H1 (cell line): ENCODE results near the gene VPS11.
A peak's percentile ranks its signal among the peaks of the same experiment; 100 is the strongest.

Experiments
- CBX5 ChIP-seq: fragments of 300-800, 300-1000 bp; sonication (generic); IDR thresholded peaks from 2 replicates; pipeline ENCODE4 v1.7.1; 2016; ENCODE audit warnings: antibody characterized with exemption, low read length, low read depth
- CBX8 ChIP-seq: fragments of 300-800, 300-1000 bp; sonication (generic); IDR thresholded peaks from 2 replicates; pipeline ENCODE4 v1.7.1; 2016; ENCODE audit warnings: low read depth, low read length, borderline replicate concordance
- CEBPB ChIP-seq: IDR thresholded peaks from 2 replicates; pipeline ENCODE4 v1.6.1; 2012; ENCODE audit warnings: low read depth, low read length
- CHD1 ChIP-seq: IDR thresholded peaks from 2 replicates; pipeline ENCODE4 v1.6.1; 2012; ENCODE audit warnings: low read depth, low read length, improper control_type of control experiment
- CTCF ChIP-seq, 3 experiments: IDR thresholded peaks; 1 replicate in 2 of 3; 2 replicates in 1 of 3; pipeline versions ENCODE4 v1.5.1 to v1.6.1; 2011; ENCODE audit warnings: low read length in 3 of 3, mild to moderate bottlenecking in 3 of 3, inconsistent platforms in 2 of 3, low read depth in 1 of 3, moderate library complexity in 1 of 3; ENCODE audit not compliant: insufficient read depth in 1 of 3; ENCODE audit errors: control extremely low read depth in 1 of 3
- EZH2 ChIP-seq: fragments of 200-600 bp; sonication (generic); IDR thresholded peaks from 2 replicates; pipeline ENCODE4 v1.7.1; 2012; ENCODE audit warnings: low read depth, mild to moderate bottlenecking, moderate library complexity, low read length, inconsistent platforms; ENCODE audit not compliant: severe bottlenecking
- JUN ChIP-seq: IDR thresholded peaks from 2 replicates; pipeline ENCODE4 v1.6.1; 2011; ENCODE audit warnings: low read depth, mild to moderate bottlenecking, improper control_type of control experiment, low read length
- MAFK ChIP-seq: IDR thresholded peaks from 2 replicates; pipeline ENCODE4 v1.6.1; 2012; ENCODE audit warnings: low read depth, mild to moderate bottlenecking, improper control_type of control experiment, low read length
- NRF1 ChIP-seq: IDR thresholded peaks from 2 replicates; pipeline ENCODE4 v1.6.1; 2011; ENCODE audit warnings: mild to moderate bottlenecking, low read depth, low read length, improper control_type of control experiment
- PHF8 ChIP-seq: fragments of 200-600 bp; sonication (generic); conservative IDR thresholded peaks from 2 replicates; pipeline ENCODE4 v1.7.1; 2012; ENCODE audit warnings: low read depth, mild to moderate bottlenecking, inconsistent platforms, low read length, moderate library complexity
- POLR2A ChIP-seq, 2 experiments: IDR thresholded peaks; 1 replicate in 1 of 2; 2 replicates in 1 of 2; pipeline ENCODE4 v1.6.1; 2011; ENCODE audit warnings: low read depth in 2 of 2, low read length in 2 of 2, mild to moderate bottlenecking in 2 of 2; ENCODE audit errors: control extremely low read depth in 1 of 2
- SAP30 ChIP-seq: fragments of 300-600 bp; sonication (generic); IDR thresholded peaks from 2 replicates; pipeline ENCODE4 v1.7.1; 2012; ENCODE audit warnings: low read length, moderate library complexity, mild to moderate bottlenecking, inconsistent platforms; ENCODE audit not compliant: insufficient read depth, insufficient replicate concordance
- YY1 ChIP-seq: IDR thresholded peaks from 2 replicates; pipeline ENCODE4 v1.6.1; 2011; ENCODE audit warnings: low read depth, mild to moderate bottlenecking, low read length

- TF ChIP-seq CTCF (IDR thresholded peaks at IDR 0.05; ENCODE audit: control extremely low read depth in 1 of 3, insufficient read depth in 1 of 3, low read depth in 1 of 3, low read length in 3 of 3), result peak; percentile 48 to 62 (median 62)
- no peak for TF ChIP-seq SAP30
- TF ChIP-seq CHD1, result no peak
- TF ChIP-seq PHF8, result no peak
- no peak for TF ChIP-seq POLR2A (IDR thresholded peaks at IDR 0.05; ENCODE audit: control extremely low read depth in 1 of 2, low read depth in 2 of 2, low read length in 2 of 2)
- no peak for TF ChIP-seq CBX5
- TF ChIP-seq NRF1, result no peak
- TF ChIP-seq YY1, result no peak
- no peak for TF ChIP-seq EZH2
- TF ChIP-seq MAFK, result no peak
- no peak for TF ChIP-seq CBX8
- TF ChIP-seq CEBPB, result no peak
- no peak for TF ChIP-seq JUN
Measured at GRCh38 chr11:119094816-119095065, 27.1 kb downstream of the VPS11 start.
